ENCODE measurements around the gene ITGB2. TPM values are rescaled to one million over a fixed set of nuclear protein-coding genes. Genes with fewer than 3 reads are reported as not detected.

ITGB2 gene
- total and polyA plus RNA-seq, 11 donors, result 6.1 to 253 (median 20.6) TPM

- intact Hi-C loops (cut with DNase I), result no loop called here
- no peaks in the 10 kb centered on the region for H3K27me3 ChIP-seq
- WGBS, 4 donors, result 62 to 78% (median 66%) methylated on average over 17 to 37 of the region's 37 CpGs
- H3K4me1 ChIP-seq, result peaks cover 0 to 8% (median 4%) of the 10 kb centered on the region in 12 donors
- no peak overlapping the region for H3K4me3 ChIP-seq
- H3K36me3 ChIP-seq, result no peaks in the 10 kb centered on the region
- TF ChIP-seq CTCF (IDR thresholded peaks at IDR 0.05) (no peak), POLR2A (IDR thresholded peaks at IDR 0.05) (no peak)
- H3K27ac ChIP-seq, result no peak overlapping the region
- H3K9me3 ChIP-seq, result no peaks in the 10 kb centered on the region
- DNase-seq (peak in 1 of 5 donors; percentile 59), ATAC-seq (peak; percentile 69 to 85 (median 76))
Observed at GRCh38 chr21:44836666-44837471, 83.8 kb downstream of the ITGB2 start.

GRCh38 chr21:44836349-44836665, 84.4 kb downstream of the ITGB2 start:
- Histone ChIP-seq H3K27me3 (no peaks in the 10 kb centered on the region), H3K36me3 (no peaks in the 10 kb centered on the region), H3K27ac (no peak overlapping the region), H3K4me3 (no peak overlapping the region), H3K9me3 (no peaks in the 10 kb centered on the region), H3K4me1 (peaks cover 0 to 8% (median 4%) of the 10 kb centered on the region in 12 donors)
- intact Hi-C loops (cut with DNase I), result no loop called here
- TF ChIP-seq POLR2A (IDR thresholded peaks at IDR 0.05), result no peak
- TF ChIP-seq CTCF (IDR thresholded peaks at IDR 0.05), result no peak
- ATAC-seq (no peak), DNase-seq (no peak)
- WGBS, 4 donors, result 0 to 54% (median 36%) methylated on average over 1 to 3 of the region's 3 CpGs; no CpG with 5 or more reads in 1 of the 4 donors

Other genes starting within 250 kb of the ITGB2 start
- not detected for gene KRTAP12-1, start 238.7 kb downstream of the ITGB2 start, total RNA-seq
- gene KRTAP12-1, start 238.7 kb downstream of the ITGB2 start, polyA plus RNA-seq, result not detected
- not detected for gene KRTAP10-12, start 223.7 kb downstream of the ITGB2 start, total RNA-seq
- gene KRTAP10-12, start 223.7 kb downstream of the ITGB2 start, polyA plus RNA-seq, result not detected
- gene TSPEAR, start 209.3 kb downstream of the ITGB2 start, total RNA-seq, result 1 to 10 TPM in 3 of 9 donors, under 1 TPM in 4, not detected in 2; 0.07 to 2.5 (median 0.71) TPM
- gene TSPEAR, start 209.3 kb downstream of the ITGB2 start, polyA plus RNA-seq, result 1 to 10 TPM in 1 of 2 donors, under 1 TPM in 1; 0.01 to 2.6 TPM
- gene UBE2G2, start 119.1 kb downstream of the ITGB2 start, total RNA-seq, result 10 to 100 TPM; 57.4 to 84.4 (median 71.4) TPM
- 10 to 100 TPM; 44.3 to 60.0 TPM for gene UBE2G2, start 119.1 kb downstream of the ITGB2 start, polyA plus RNA-seq
- 10 to 100 TPM; 68.2 to 83.0 (median 78.1) TPM for gene SUMO3, start 102.8 kb downstream of the ITGB2 start, total RNA-seq
- 100 to 1,000 TPM in 1 of 2 donors, 10 to 100 TPM in 1; 22.0 to 108 TPM for gene SUMO3, start 102.8 kb downstream of the ITGB2 start, polyA plus RNA-seq
- 100 to 1,000 TPM; 134 to 319 (median 172) TPM for gene PTTG1IP, start 47.2 kb downstream of the ITGB2 start, total RNA-seq
- 100 to 1,000 TPM; 126 to 253 TPM for gene PTTG1IP, start 47.2 kb downstream of the ITGB2 start, polyA plus RNA-seq
- gene SLX9, start 19.1 kb upstream of the ITGB2 start, total RNA-seq, result 10 to 100 TPM; 38.5 to 53.1 (median 47.1) TPM
- 10 to 100 TPM; 63.8 to 77.8 TPM for gene SLX9, start 19.1 kb upstream of the ITGB2 start, polyA plus RNA-seq
- 10 to 100 TPM in 8 of 9 donors, 1 to 10 TPM in 1; 6.9 to 16.3 (median 12.1) TPM for gene ADARB1, start 153.7 kb upstream of the ITGB2 start, total RNA-seq
- gene ADARB1, start 153.7 kb upstream of the ITGB2 start, polyA plus RNA-seq, result 10 to 100 TPM in 1 of 2 donors, 1 to 10 TPM in 1; 8.9 to 11.5 TPM

All from heart left ventricle (tissue), 16 donors.